HCT116 (cell line): ENCODE measurements around the gene PRKCZ. TPM values are rescaled to one million over a fixed set of nuclear protein-coding genes. Genes with fewer than 3 reads are reported as not detected.

Experiments used
- ATAC-seq: fragments of 200-7000 bp; cut with Tn5 transposase; 2 replicates; pipeline ENCODE4 v1.9.1; 2020; ENCODE audit warnings: mild to moderate bottlenecking, moderate library complexity
- BruUV-seq: library from RNA; stranded (reverse); fragments of 400-500 nt; replicated peaks from 2 replicates; lab custom pipeline; 2021; lab: Mats Ljungman, UMichigan
- CTCF ChIA-PET: fragments of 300-600 bp; sonication (Branson Sonifier 250); formaldehyde crosslinking; loops from one replicate; lab custom pipeline; 2021; ENCODE audit warnings: antibody characterized with exemption; lab: Charles Lee
- POLR2A ChIA-PET: fragments of 300-600, 350-600 bp; sonication (Branson Sonifier 250); formaldehyde crosslinking; loops from one replicate; lab custom pipeline; 2021; ENCODE audit warnings: antibody characterized with exemption; lab: Charles Lee
- RAD21 ChIA-PET, 2 experiments: fragments of 300-600 bp; sonication (Branson Sonifier 250); formaldehyde crosslinking; loops; one replicate each; lab custom pipeline; 2023; ENCODE audit warnings: low total read pairs in 2 of 2; ENCODE audit not compliant: uncharacterized antibody in 2 of 2, unreplicated experiment in 2 of 2, low non-redundant PET in 1 of 2; lab: Charles Lee
- DNase-seq: peaks from one replicate; pipeline ENCODE4 v3.0.0-alpha.2; 2010; ENCODE audit warnings: low read depth, low spot score
- H2AFZ ChIP-seq: fragments of 200-600 bp; shearing (Covaris generic), sonication (generic); 2 replicates; pipeline ENCODE4 v1.6.1; 2017; ENCODE audit warnings: low read depth, mixed run types, mixed read lengths, antibody characterized with exemption, low read length; ENCODE audit not compliant: poor library complexity, severe bottlenecking
- H3K27ac ChIP-seq: 2 replicates; pipeline ENCODE4 v1.5.1; 2012; ENCODE audit warnings: low read depth, low read length
- H3K27me3 ChIP-seq: fragments of 200-600 bp; sonication (generic); 2 replicates; pipeline ENCODE4 v1.6.1; 2016; ENCODE audit warnings: mixed run types, low read length, mixed read lengths; ENCODE audit not compliant: insufficient read depth
- H3K36me3 ChIP-seq, 2 experiments: fragments of 200-500 bp in 1 of 2; fragments of 200-600 bp in 1 of 2; sonication (Bioruptor generic) in 1 of 2; sonication (generic) in 1 of 2; 2 replicates each; pipeline versions ENCODE4 v1.5.1 to v1.6.1; 2014 to 2016; ENCODE audit warnings: low read length in 2 of 2, inconsistent platforms in 1 of 2, mixed read lengths in 1 of 2, mixed run types in 1 of 2; ENCODE audit not compliant: insufficient read depth in 2 of 2, control insufficient read depth in 1 of 2
- H3K4me1 ChIP-seq, 2 experiments: fragments of 200-600 bp in 1 of 2; sonication (generic) in 1 of 2; 2 replicates each; pipeline versions ENCODE4 v1.5.1 to v1.6.1; 2012 to 2017; ENCODE audit warnings: low read length in 2 of 2, inconsistent platforms in 1 of 2, mild to moderate bottlenecking in 1 of 2, mixed read lengths in 1 of 2, mixed run types in 1 of 2, moderate library complexity in 1 of 2; ENCODE audit not compliant: insufficient read depth in 2 of 2, control insufficient read depth in 1 of 2
- H3K4me2 ChIP-seq: fragments of 200-600 bp; sonication (generic); 2 replicates; pipeline ENCODE4 v1.6.1; 2017; ENCODE audit warnings: mixed run types, low read length, mixed read lengths
- H3K4me3 ChIP-seq, 2 experiments: fragments of 200-600 bp in 1 of 2; sonication (generic) in 1 of 2; replicated peaks in 1 of 2; 2 replicates each; pipeline ENCODE4 v1.5.1; 2011 to 2016; ENCODE audit warnings: low read length in 2 of 2, control low read depth in 1 of 2, low read depth in 1 of 2, mild to moderate bottlenecking in 1 of 2, mixed read lengths in 1 of 2, mixed run types in 1 of 2
- H3K79me2 ChIP-seq: fragments of 200-600 bp; sonication (generic); 2 replicates; pipeline ENCODE4 v1.6.1; 2017; ENCODE audit warnings: mild to moderate bottlenecking, mixed run types, low read length, moderate library complexity, mixed read lengths; ENCODE audit not compliant: insufficient read depth
- H3K9ac ChIP-seq: fragments of 200-600 bp; sonication (generic); 2 replicates; pipeline ENCODE4 v1.6.1; 2016; ENCODE audit warnings: low read length, mixed read lengths
- H3K9me2 ChIP-seq: fragments of 200-600 bp; sonication (generic), shearing (Covaris generic); 2 replicates; pipeline ENCODE4 v1.6.1; 2017; ENCODE audit warnings: mixed run types, mild to moderate bottlenecking, moderate library complexity; ENCODE audit not compliant: insufficient read depth
- H3K9me3 ChIP-seq, 2 experiments: fragments of 200-500 bp in 1 of 2; fragments of 200-600 bp in 1 of 2; sonication (Bioruptor generic) in 1 of 2; sonication (generic) in 1 of 2; 2 replicates each; pipeline ENCODE4 v1.6.1; 2014 to 2017; ENCODE audit warnings: low read length in 2 of 2, mixed read lengths in 2 of 2, inconsistent platforms in 1 of 2, low read depth in 1 of 2, mild to moderate bottlenecking in 1 of 2, mixed run types in 1 of 2, moderate library complexity in 1 of 2; ENCODE audit not compliant: control insufficient read depth in 1 of 2, insufficient read depth in 1 of 2
- H4K20me1 ChIP-seq: fragments of 200-600 bp; sonication (generic), shearing (Covaris generic); 2 replicates; pipeline ENCODE4 v1.6.1; 2017; ENCODE audit warnings: mixed run types, mild to moderate bottlenecking, moderate library complexity; ENCODE audit not compliant: insufficient read depth
- CBX3 ChIP-seq: IDR thresholded peaks from 2 replicates; pipeline ENCODE4 v1.6.1; 2012; ENCODE audit warnings: low read depth
- EGR1 ChIP-seq: IDR thresholded peaks from 2 replicates; pipeline ENCODE4 v1.6.1; 2012; ENCODE audit warnings: low read depth
- FOSL1 ChIP-seq: IDR thresholded peaks from 2 replicates; pipeline ENCODE4 v1.6.1; 2012; ENCODE audit warnings: low read depth
- POLR2AphosphoS5 ChIP-seq: IDR thresholded peaks from 2 replicates; pipeline ENCODE4 v1.6.1; 2011; ENCODE audit warnings: mild to moderate bottlenecking, low read depth, low read length, moderate library complexity
- SP1 ChIP-seq: IDR thresholded peaks from 2 replicates; pipeline ENCODE4 v1.6.1; 2012; ENCODE audit warnings: low read depth
- ZBTB33 ChIP-seq: IDR thresholded peaks from 2 replicates; pipeline ENCODE4 v1.6.1; 2011; ENCODE audit warnings: mild to moderate bottlenecking, low read length, moderate library complexity; ENCODE audit not compliant: insufficient replicate concordance; ENCODE audit errors: extremely low read depth
- ZNF274 ChIP-seq: fragments of 200-500 bp; sonication (Bioruptor generic); IDR thresholded peaks from 2 replicates; pipeline ENCODE4 v1.6.1; 2014; ENCODE audit warnings: mild to moderate bottlenecking, low read depth, low read length, inconsistent platforms
- intact Hi-C: fragments of 100-400 bp; cut with micrococcal nuclease; formaldehyde crosslinking; loops from 2 replicates; pipeline ENCODE4 v1.10.0; 2022
- total RNA-seq: library from RNA; stranded (reverse); gene quantifications from one replicate; pipeline ENCODE4 v1.2.1, GENCODE V29; 2021; ENCODE audit not compliant: unreplicated experiment
- TF ChIP-seq, protein P1 (sequence below): IDR thresholded peaks from 2 replicates; pipeline ENCODE4 v1.6.1; 2012

PRKCZ gene
- total RNA-seq, 1 experiment from 2014 or later, result 46.8 TPM

GRCh38 chr1:2145946-2146835, 96.0 kb downstream of the PRKCZ start:
- intact Hi-C loops, result no loop called here
- Histone ChIP-seq H3K27ac (no peak overlapping the region), H3K4me3 (no peak overlapping the region), H3K79me2 (no peaks in the 10 kb centered on the region), H3K36me3 (peaks cover 7 to 8% of the 10 kb centered on the region in 2 experiments; a peak in 3 of 4 replicates), H3K9ac (no peak overlapping the region), H3K27me3 (no peaks in the 10 kb centered on the region), H4K20me1 (no peaks in the 10 kb centered on the region), H3K9me3 (no peaks in the 10 kb centered on the region), H3K4me2 (no peak overlapping the region), H3K9me2 (no peaks in the 10 kb centered on the region), H3K4me1 (no peaks in the 10 kb centered on the region), H2AFZ (no peak overlapping the region)
- BruUV-seq, result no TSS peak
- ChIA-PET CTCF (no interaction called here), POLR2A (no interaction called here), RAD21 (no interaction called here)
- no peak for DNase-seq
- TF ChIP-seq ZBTB33 (no peak), EGR1 (no peak), CBX3 (no peak), ZNF274 (no peak), FOSL1 (no peak), POLR2AphosphoS5 (no peak), SP1 (no peak)
- TF ChIP-seq, protein P1, sequence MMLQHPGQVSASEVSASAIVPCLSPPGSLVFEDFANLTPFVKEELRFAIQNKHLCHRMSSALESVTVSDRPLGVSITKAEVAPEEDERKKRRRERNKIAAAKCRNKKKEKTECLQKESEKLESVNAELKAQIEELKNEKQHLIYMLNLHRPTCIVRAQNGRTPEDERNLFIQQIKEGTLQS, result no peak
- ATAC-seq, result no peak
